Activated CD8-positive, alpha-beta memory T cell treated with anti-CD3 and anti-CD28 coated beads, Interleukin-2, amount 50 U/mL, for 4 hours (primary cell): ENCODE data around the gene KANK2.
A peak's percentile ranks its signal among the peaks of the same experiment; 100 is the strongest.
"Not testable (repeated sequence)": the region's sequence is repeated elsewhere in the genome, so short reads cannot be mapped to it uniquely, and the experiment has no call there.

ENCODE experiments used
- DNase-seq: peaks from one replicate; pipeline ENCODE4 v3.0.0-alpha.2; 2020

KANK2 gene

GRCh38 chr19:11169896-11170678 lies 27.3 kb downstream of the KANK2 start:
- DNase-seq: no peak

GRCh38 chr19:11168568-11168967 lies 28.8 kb downstream of the KANK2 start:
- no peak for DNase-seq

- no peak for DNase-seq
Observed at GRCh38 chr19:11166281-11167142, 30.8 kb downstream of the KANK2 start.

GRCh38 chr19:11165486-11166030 lies 31.8 kb downstream of the KANK2 start:
- no peak for DNase-seq

GRCh38 chr19:11164879-11165406 lies 32.4 kb downstream of the KANK2 start:
- no peak for DNase-seq

GRCh38 chr19:11164296-11164695 lies 33.0 kb downstream of the KANK2 start:
- no peak for DNase-seq

- DNase-seq: not testable (repeated sequence)
Observed at GRCh38 chr19:11160440-11160768, 36.9 kb downstream of the KANK2 start.

GRCh38 chr19:11159598-11160439 lies 37.5 kb downstream of the KANK2 start:
- DNase-seq: no peak

- peak; percentile 84 for DNase-seq
Observed at GRCh38 chr19:11155373-11156120, 41.8 kb downstream of the KANK2 start, which contains the start of gene SPC24. Gene SPC24 (minus strand): TSS chr19:11155782. CDS start chr19:11155776, 6 bp downstream.

GRCh38 chr19:11154683-11155047 lies 42.7 kb downstream of the KANK2 start:
- DNase-seq: no peak

GRCh38 chr19:11152318-11153062 lies 44.9 kb downstream of the KANK2 start:
- DNase-seq: no peak

GRCh38 chr19:11151181-11151580 lies 46.2 kb downstream of the KANK2 start:
- no peak for DNase-seq

- no peak for DNase-seq
Observed at GRCh38 chr19:11148001-11148400, 49.3 kb downstream of the KANK2 start.

- no peak for DNase-seq
Observed at GRCh38 chr19:11145536-11145924, 51.8 kb downstream of the KANK2 start.

- DNase-seq: no peak
Observed at GRCh38 chr19:11142528-11143171, 54.7 kb downstream of the KANK2 start.

GRCh38 chr19:11141937-11142527 lies 55.3 kb downstream of the KANK2 start:
- DNase-seq: no peak

GRCh38 chr19:11140896-11141295 lies 56.4 kb downstream of the KANK2 start:
- DNase-seq: no peak

GRCh38 chr19:11140023-11140538 lies 57.3 kb downstream of the KANK2 start:
- not testable (repeated sequence) for DNase-seq

GRCh38 chr19:11138601-11139300 lies 58.6 kb downstream of the KANK2 start:
- DNase-seq: no peak
